AG10803 (cell line): ENCODE data around the gene POU6F2.

ENCODE experiments used
- DNase-seq: peaks from one replicate; pipeline ENCODE4 v3.0.0; 2010; ENCODE audit warnings: low read depth
- H3K4me3 ChIP-seq: 2 replicates; pipeline ENCODE4 v1.5.1; 2011; ENCODE audit warnings: mild to moderate bottlenecking, low read length, control low read depth
- CTCF ChIP-seq: conservative IDR thresholded peaks from 2 replicates; pipeline ENCODE4 v1.5.1; 2011; ENCODE audit warnings: mild to moderate bottlenecking, low read length, control low read depth, inconsistent platforms

The POU6F2 gene

GRCh38 chr7:39016609-39017008, 38.9 kb downstream of the POU6F2 start:
- no peak for TF ChIP-seq CTCF
- no peak overlapping the region for H3K4me3 ChIP-seq
- DNase-seq: no peak

- TF ChIP-seq CTCF: no peak
- no peak for DNase-seq
These were observed 39.7 kb downstream of the POU6F2 start for GRCh38 chr7:39017369-39017915.

GRCh38 chr7:39022796-39023195, 45.1 kb downstream of the POU6F2 start:
- H3K4me3 ChIP-seq: no peak overlapping the region
- DNase-seq: no peak
- TF ChIP-seq CTCF: no peak

More at GRCh38 chr7:39017369-39017915, 39.7 kb downstream of the POU6F2 start:
- H3K4me3 ChIP-seq: no peak overlapping the region

GRCh38 chr7:39027491-39027890, 49.8 kb downstream of the POU6F2 start:
- no peak for TF ChIP-seq CTCF

GRCh38 chr7:39033885-39034624, 56.3 kb downstream of the POU6F2 start:
- DNase-seq: no peak
- H3K4me3 ChIP-seq: no peak overlapping the region
- no peak for TF ChIP-seq CTCF

More at GRCh38 chr7:39027491-39027890, 49.8 kb downstream of the POU6F2 start:
- no peak overlapping the region for H3K4me3 ChIP-seq
- no peak for DNase-seq

- no peak for TF ChIP-seq CTCF
- H3K4me3 ChIP-seq: no peak overlapping the region
- no peak for DNase-seq
These were observed 57.4 kb downstream of the POU6F2 start for GRCh38 chr7:39035156-39035555.

GRCh38 chr7:39035903-39036302, 58.2 kb downstream of the POU6F2 start:
- no peak for DNase-seq
- H3K4me3 ChIP-seq: no peak overlapping the region
- TF ChIP-seq CTCF: no peak
